DMS79 treated with DMSO at 0.1 percent for 48 hours (cell line): ENCODE measurements around the gene PCARE.
"Not testable (repeated sequence)": the region's sequence is repeated elsewhere in the genome, so short reads cannot be mapped to it uniquely, and the experiment has no call there.

Source experiments
- DNase-seq: peaks from one replicate; lab custom pipeline; 2025; lab: John Stamatoyannopoulos, UW

The PCARE gene

DNA sequence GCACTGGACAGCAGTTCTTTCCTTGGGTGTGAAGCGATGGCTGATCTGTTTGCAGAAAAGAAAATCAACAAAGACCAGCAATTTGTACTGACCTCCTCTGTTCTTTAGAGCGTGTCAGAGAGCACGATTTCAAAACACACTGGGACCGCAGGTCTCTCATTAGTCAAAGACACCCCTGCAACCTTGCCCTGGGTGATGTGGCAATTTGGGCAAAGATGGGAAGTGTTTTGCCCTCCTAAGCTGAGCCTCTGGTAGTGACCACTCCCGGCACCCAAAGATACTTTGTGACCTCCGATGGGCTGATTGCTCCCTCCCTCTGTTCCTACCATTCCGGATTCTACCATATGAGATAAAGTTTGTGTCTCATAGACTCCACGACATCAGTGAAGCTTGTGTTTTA is 22.6 kb upstream of the PCARE start:
- DNase-seq, result no peak

DNA sequence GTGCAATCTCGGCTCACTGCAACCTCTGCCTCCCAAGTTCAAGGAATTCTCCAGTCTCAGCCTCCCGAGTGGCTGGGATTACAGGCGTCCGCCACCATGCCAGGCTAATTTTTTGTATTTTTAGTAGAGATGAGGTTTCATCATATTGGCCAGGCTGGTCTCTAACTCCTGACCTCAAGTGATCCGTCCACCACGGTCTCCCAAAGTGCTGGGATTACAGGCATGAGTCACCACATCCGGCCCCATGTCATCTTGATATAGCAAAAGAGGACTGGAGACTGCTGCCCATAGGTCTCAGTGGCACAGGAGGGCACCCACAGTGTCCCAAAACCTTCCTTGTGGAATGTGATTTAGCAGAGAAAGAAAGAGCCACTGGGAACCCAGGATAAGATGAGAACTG is 16.0 kb upstream of the PCARE start:
- DNase-seq, result not testable (repeated sequence)

DNA sequence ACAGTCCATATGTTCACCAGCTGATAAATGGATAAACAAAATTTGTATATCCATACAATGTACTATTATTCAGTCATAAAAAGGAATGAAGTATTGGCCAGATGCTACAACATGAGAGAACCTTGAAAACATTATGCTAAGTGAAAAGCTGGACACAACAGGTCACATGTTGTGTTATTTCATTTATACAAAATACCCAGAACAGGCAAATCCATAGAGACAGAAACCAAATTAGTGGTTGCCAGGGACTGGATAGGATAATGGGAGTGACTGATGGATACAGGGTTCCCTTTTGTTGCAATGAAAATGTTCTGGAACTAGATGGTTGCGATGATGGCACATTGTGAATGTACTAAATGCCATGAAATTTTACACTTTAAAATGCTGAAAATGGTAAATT is 10.2 kb upstream of the PCARE start:
- DNase-seq, result no peak

DNA sequence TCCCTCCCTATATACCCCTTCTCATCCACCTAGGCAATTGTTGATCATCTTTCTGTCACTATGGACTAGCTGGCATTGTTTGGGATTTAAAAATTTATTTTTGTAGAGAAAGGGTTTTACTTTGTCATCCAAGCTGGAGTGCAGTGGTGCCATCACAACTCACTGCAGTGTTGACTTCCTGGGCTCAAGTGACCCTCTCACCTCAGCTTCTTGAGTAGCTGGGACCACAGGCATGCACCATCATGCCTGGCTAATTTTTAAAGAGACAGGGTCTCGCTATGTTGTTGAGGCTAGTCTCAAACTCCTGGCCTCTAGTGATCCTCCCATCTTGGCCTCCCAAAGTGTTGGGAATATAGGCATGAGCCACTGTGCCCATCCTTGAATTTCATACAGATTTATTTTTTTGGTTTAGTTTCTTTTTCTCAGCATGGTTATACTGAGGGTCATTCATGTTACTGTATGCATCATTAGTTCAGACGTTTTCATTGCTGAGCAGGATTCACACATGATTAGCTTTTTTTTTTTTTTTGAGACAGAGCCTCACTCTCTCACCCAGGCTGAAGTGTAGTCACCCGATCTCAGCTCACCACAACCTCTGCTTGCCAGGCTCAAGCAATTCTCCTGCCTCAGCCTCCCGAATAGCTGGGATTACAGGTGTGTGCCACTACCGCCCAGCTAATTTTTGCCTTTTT is 8.6 kb upstream of the PCARE start:
- no peak for DNase-seq

DNA sequence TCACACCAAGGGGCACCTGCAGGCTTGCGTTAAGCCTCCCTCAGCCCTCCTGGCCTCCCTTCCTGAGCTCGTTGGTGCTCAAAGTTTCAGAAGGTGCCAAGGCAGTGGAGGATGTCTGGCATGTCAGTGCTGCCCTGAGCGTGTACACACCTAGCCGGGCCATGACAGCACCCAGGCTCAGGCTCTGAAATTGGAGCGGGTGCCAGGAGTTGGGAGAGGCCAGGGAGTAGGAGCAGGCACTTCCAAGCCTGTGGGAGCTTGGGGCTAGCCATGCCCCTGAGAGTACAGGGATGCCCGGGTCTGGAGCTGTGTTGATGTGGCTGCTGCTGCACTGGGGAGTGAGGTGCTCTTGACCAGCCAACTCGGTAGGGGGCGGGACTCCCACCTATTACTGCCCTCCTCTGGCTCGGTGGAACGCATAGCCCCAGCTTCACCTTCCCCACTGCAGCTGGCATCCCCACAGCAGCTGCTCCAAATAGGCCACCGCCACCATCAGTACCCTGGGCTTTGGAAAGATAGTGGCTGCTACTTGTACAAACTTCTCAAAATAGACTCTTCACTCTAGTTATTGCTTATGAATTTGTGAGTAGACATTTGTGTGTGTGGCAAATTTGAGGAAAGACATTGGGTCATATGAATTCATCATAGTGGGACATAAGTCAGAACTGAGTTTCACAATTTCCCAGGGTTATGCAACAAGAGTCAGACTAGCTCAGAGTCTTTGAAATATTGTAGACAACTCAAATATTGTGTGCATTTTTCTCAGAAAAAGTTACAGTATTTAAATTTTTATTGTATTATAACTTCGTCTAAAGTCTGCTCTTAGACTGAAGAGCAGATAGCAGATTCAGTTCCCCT is 6.8 kb upstream of the PCARE start:
- no peak for DNase-seq

DNA sequence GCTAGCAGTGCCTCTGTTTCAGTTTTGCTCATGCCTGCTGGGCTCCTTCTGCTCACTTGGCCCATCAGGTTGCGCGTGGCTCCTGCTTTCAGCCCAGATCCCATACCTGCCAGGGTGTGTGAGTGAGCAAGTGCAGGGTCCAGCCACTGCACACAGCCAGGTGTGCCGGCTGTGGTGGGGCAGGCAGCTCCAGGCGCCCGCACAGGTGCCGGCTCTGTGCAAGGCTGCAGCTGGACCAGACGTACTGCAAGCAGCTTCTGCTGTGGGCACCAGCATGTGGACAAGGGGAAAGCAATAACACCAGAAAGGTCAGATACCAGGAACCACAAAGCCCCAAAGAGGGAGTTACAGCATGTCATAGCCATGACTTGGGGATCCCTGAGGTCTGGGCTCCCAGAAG is 5.6 kb upstream of the PCARE start:
- DNase-seq, result no peak

DNA sequence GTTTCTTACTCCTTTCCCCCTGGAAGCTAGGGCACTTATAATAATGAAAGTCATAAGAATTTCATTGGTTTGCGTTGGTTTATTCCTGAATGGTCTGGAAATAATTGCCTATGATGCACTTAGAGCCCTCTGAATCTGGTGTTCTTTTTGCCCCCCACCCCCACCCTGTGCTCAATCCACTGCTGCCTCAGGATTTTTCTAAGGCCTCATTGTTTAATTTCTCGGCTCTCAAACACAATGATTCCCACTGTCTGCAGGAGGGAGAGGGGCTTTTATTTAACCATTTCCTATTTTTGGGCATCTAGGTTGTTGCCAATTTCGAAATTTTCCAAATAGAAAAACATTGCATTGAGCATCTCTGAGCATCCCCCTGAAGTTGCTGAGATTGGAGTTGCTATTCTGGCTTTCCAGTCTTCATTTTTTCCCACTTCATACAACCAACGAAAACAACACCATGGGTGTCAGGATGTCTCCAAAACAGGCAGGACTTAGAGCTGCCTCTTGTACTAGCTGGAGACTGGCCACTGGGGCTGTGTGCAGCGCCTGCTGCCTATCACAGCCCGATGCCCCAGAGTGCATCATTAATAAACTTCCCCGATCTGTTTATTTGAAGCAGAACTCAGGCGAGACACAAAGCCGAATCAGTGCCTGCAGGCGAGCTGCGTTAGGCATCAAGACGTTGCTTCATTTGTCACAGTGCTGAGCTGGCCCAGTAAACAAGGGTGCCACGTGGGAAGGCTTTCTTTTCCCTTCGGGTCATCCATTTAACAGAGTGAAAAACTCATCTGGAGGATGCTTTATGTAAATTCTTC is 1.8 kb upstream of the PCARE start:
- DNase-seq, result no peak

DNA sequence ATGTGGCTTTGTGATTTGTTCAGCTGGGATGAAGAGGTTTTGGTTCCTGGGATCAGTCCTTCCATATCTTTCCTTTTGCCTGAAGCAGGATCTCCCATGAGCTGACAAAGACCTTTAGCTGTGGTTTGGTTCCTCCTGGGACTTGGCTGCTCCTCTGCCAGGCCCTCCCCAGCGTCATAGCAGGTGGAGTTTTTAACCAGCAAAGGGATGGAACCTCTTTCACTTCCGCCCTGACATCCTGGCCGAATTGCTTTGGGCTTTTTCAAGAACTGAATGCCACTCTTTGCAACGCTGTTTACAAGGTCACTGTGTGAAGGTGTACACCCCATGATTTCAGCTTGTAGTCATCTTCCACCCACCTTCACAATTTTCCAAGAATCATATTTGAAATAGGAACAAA is 390 bp downstream of the PCARE start:
- DNase-seq, result no peak

DNA sequence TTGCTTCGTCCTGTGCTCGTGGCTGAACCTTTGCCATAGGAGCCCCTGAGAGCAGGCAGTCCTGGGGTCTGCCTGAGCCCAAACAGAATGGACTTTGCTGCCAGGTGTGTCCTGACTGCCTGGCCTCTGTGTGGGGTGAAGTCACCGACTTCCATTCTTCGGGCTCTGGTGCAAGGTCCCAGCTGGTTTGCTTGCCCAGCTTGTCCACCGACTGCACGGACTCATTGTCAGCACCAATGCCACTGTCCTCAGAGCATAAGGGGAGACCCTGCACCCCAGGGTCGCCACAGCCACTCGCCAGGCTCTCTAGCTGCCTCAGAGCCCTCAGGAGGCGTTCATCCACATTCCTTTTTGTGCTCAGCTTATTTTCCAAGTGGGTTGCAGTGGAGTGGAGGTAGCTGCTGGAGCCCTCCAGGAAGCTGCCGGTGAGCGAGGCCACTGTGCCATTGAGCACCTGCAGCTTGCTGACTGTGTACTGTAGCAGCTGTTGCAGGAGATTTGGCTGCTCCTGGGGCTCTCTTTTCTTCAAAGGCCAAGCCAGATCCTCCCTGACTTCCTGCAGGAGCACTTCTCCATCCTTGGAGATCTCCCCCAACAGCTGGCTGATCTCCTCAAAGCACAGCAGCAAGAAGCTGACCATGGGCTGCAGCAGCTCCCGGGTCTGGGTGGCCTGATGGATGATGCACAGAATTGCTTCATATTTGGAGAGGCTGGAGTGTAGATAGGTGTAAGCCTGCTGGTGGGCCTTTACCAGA is 1.2 kb downstream of the PCARE start:
- DNase-seq, result peak; percentile 87

DNA sequence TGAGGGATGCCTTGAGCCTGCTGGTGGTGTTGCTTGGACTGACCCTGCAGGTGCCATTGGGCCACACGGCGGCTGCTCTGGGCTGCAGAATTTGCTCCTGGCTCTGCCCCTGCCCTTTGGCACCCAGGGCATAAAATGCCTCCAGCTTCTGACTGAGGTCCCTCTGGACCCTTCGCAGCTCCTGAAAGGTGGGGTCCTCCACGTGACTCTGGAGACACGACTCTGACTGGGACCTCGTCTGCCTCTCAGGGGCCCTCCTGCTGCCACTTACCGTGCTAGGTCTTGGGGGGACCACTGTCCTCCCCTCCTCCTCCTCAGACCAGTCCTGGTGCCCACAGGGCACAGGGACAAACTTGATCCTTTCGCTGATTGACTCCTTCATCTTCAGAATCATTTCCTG is 2.1 kb downstream of the PCARE start:
- DNase-seq, result no peak

DNA sequence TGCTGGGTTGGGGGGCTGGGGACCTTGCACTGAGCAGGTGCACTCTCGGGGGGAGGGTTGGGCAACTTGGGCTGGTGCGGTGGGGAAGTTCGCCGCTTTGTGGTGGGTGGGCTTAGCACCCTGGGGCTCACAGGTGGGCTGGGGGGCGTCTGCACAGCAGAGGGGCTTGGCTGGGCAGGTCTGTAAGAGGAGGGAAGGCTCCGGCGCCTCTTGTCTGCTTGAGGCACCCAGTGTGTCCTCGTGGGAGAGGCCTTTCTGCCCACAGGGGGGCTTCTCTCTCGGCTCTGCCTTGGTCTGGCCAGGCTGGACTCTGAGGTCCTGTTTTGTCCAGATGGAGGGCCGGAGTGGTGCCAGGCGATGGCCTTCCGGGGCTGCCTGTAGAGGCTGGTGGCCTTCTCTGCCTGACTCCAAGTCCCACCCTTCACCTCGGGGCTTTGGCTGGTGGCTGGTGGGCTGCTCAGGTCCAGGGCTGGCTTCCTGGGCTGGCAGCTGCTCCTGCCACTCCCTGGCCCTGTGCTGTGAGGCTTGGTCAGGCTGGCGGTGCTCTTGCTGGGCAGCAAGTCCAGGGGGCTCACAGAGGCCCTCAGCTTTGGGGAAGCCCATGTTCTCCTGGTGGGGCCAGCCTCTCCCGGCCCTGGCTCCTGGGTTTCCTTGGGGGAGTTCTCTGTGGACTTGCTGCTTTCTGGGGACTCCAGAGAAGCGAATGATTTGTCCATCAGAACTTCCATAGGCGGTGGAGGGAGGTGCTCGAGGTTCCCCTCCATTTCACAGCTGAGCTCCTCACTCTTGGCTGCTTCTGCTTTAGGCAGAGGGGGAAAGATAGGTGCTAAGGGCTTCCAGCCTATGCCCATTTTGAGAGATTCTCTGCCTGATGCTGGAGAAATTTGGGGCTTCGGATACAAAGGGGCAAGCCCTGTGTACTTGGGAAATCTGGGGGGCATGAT is 3.0 kb downstream of the PCARE start:
- no peak for DNase-seq

DNA sequence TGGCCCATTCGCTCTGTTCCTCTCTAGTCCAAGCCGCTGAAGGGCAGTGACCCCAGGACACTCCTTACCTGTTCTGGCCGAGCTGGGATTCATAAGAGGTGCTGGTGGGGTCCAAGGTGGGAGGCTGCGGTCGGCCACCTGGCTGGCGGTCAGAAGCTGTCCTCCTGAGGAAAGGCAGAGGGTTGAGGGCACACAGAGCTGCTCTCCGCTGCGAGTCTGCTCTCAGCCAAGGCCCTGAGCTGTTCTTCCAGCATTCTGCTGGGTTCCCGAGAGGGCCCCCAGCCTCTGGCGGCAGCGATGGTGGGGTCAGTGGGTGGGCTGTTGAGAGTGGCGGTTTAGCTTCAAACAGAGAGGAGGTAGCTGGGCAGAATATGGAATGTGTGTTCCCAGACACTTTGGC is 3.8 kb downstream of the PCARE start:
- DNase-seq, result no peak

DNA sequence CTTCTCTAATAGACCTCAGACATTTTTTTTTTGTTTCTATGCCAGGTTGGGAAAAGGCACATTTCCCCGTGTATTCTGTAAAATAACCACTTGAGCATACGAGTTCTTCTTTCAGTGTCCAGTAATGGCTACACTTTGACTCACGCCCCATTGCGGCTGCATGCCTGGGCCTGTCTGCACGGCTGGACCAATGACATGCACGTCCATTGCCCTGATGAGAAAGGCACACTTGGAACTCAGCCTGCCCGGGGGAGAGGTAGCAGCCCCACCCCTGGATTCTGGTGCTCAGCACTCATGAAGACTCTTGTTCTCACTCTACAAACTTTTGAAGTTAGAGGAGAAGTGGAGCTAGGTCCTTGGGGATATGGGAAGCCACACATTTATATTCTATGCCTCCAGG is 5.8 kb downstream of the PCARE start:
- peak; percentile 70 for DNase-seq

DNA sequence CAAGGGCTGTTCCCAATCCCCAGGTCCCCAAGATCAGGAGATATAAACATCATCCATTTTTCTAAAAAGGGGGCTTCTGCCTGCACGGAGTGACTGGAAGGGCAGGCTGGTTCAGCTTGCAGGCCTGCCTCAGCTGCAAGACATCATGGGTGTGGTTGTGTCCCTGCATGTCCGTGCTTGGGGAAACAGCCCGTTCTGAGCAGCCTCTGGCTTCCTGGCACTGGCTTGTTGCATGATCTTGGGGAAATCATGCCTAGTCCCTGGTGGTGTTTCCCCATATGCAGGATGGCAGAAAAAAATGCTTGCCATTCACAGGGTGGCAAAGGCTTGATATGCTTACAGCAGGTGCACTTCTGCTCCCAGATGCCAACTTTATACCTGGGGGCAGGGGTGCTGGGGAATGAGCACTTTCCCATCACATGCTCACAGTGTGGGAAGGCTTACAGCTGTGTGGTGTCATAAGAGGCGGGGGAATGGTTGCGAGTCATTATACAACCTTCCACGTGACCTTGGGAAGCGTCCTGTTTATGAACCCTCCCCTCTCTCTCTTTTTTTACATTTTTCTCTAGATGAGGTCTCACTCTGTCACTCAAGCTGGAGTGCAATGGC is 7.2 kb downstream of the PCARE start:
- no peak for DNase-seq

DNA sequence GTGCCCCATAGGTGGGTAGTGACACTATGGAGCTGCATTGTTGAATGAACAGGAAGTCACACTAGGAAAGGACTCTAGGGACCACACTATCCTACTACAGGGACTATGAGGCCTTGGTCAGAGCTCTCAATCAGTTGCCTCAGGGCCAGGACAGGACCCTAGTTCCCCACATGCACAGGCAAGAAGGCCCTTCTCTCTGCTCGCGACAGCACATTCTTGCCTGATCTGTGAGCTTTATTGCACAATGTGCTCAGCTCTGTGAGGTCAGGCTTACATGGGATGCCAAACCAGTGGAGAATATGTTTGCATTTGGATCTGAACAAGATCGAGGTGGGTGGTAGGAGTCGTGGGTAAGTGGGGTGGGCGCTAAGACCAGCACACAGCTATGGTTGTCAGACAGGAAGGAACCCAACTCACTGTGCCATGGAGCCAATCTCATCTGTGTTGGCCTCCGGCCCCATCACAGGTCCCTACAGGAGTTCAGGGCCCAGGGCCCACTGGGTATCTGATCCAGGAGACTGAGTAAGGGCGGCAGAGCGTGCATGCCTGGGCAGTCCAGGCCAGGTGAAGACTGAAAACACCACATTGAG is 8.0 kb downstream of the PCARE start:
- no peak for DNase-seq

DNA sequence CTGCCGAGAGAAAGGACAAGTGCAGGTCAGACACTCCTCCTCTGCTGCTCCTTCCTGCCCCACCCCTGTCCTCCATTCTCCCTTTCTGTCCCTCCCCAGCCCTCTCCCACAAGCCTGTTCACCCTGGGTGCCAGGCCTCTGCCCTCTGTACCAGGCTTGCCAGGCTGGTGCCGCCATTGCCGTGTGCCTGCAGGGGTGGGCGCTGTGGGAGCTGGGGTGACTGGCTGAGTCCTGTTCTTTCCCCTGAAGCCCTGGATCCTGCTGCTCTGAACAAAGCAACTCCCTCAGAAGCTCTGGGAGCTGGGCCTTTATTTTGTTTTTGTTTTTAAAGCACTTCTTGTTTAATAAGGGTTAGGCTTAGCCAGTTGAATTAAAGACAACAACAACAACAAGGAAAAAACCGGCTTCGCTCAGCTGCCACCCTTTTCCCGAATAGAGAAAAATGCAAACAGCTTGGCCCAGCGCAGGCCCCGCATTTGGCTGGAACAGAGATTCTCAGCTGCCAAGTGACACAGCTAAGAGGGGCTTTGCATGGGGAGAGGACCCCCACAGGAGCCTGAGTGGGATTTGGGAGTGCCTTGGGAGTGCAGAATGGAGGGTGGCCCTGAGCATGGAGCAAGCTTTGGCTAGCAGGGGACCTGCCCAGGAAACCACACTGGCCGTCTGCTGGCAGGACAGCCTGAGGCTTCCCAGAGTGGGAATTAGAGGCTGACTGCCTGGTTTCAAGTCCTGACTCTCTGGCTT is 9.1 kb downstream of the PCARE start:
- no peak for DNase-seq

DNA sequence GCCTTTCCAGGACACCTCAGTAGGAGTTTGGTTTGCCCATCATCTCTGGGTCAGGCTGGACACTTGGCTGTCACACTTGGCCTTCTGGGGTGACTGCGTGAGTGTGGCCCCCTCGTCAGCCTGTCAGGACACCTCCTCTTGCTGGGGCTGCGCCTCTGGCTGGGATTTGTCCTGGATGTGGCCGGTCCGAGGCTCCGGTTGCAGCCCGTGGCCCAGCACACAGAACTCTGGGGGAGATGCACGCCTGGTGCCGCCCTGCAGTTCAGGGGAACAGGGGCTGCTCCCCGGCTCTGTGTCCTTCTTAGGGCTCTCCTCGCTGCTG is 9.6 kb downstream of the PCARE start:
- DNase-seq, result no peak

DNA sequence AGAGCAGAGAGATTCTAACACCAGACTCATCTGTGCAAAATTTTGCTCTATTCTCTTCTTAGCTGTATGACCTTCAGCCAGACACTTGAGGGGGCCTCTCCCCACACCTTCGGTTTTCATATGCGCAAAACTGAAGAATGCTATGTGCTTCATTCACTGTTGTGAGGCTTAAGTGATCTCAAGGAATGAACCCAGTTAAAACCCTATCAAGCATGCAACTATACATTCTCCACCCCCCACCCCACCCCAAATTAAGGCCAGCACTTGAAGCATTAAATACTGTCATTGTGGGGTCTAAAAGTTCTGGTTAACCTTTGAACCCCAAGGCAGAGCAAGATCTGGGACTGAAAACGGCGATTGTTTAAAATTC is 10.0 kb downstream of the PCARE start:
- DNase-seq, result no peak

DNA sequence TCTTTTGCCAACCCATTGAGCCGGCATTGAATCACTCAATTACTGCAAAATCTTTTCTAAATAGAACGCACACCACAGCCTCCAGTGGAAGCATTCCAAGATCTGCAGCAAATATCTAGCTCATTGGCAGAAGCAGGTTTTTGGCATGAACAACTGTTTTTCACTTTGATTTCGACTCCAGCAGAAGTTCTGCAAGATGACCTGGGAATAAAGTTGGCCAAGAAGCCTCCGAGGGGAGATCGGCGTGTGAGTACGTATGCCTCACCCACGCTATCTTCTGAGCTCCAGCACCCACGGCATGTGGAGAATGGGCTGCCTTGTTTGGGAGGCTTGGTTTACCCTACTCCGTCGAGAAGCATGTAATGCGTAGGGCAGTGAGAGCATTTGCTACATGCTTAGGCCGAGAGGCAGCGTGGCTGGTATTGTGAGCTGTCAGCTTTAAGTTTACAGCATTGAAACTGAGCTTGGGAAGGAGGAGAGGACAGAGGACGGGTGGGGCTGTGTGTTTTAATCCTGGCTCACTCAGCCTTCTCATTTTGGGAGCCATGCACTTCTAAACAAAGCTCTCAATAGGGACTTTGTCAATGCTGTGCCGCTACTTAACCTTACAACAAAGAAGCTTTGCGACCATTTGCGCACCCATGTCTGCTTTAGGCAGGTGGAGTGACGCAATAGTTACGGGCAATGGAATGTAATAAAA is 10.5 kb downstream of the PCARE start:
- no peak for DNase-seq
